GM18511 (cell line): ENCODE data around the gene ASPDH.

Experiments used
- ATAC-seq: cut with Tn5 transposase; IDR thresholded peaks from one replicate; pipeline ENCODE4 v1.9.1; 2021; ENCODE audit warnings: mild to moderate bottlenecking, moderate library complexity; ENCODE audit not compliant: unreplicated experiment

The ASPDH gene

GRCh38 chr19:50498219-50499056, 15.3 kb downstream of the ASPDH start:
- ATAC-seq: no peak

DNA sequence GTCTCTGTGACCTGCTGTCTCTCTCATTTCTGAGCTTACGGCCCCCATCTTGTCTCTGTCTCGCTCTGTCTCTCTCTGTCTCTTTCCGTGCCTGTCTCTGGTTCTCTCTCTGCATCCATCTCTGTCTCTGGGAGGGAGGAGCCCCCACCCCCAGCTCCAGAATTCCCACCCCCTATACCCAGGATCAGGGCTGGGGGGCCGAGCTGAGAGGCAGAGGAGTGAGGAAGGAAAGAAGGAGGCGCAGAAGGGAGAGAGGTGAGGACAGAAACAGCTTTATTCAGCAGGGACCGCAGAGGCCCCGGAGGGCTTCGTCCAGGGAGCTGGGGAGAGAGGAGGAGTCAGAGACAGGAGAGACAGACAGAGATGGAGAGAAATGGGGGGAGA, 16.7 kb downstream of the ASPDH start:
- no peak for ATAC-seq

DNA sequence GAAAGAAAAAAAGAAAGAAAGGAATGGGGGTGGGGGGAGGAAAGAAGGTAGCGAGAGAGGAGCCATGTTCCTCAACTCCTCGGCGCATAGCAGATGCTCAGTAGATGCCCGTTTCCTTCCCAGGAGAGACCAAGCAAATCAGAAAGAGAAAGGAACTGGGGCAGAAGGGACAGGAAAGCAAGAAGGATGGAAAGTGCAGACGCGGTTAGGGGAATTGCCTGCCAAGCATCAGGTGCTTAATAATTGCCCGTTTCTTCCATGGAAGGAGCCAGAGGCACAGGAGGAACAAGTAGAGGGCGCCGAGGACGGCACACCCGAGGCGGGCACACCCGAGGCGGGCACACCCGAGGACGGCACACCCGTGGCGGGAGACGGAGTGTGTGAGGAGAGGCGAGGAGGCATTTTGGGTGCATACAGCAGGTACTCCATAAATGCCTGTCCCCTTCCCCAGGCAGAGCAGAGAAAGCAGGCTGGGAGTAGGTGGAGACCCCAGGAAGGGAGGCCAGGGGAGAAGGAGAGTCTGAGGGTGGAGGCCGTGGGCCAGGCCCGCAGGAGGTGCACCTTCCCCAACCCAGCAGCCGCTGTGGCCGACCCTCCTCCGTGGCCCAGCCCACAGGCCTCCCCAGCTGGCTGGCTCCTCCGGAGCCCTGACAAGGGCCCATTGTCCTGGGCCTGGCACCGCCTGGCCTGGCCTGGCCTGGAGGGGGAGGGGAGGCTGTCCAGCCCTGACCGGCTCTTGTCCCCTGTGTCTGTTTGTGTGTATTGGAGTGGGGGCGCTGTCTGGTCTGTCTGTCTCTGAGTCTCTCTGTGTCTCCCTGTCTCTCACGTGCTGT, 17.3 kb downstream of the ASPDH start:
- ATAC-seq: no peak

DNA sequence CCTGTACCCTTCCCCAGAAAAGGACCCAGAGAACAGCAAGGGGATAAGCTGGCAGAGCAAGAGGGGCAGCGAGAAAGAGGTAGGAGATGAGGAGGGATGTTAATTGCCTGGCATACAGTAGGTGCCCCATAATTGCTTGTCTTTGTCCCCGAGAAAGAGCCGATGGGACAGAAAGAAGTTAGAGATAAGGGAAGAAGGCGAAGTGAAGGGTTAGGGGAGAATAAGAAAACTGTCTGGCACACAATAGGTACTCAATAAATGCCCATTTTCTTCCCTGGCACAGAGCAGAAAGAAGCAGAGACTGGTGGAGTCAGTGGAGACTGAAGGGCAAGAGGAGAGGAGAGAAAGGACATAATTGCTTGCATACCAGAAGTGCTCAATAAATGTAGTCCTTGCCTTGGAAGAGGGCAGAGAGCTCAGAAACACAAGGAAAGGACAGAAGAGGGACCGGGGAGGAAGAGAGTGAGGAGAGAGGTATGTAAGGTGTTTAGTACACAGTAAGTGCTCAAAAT, 18.6 kb downstream of the ASPDH start:
- no peak for ATAC-seq

- ATAC-seq: no peak
Observed at GRCh38 chr19:50494186-50495019, 19.3 kb downstream of the ASPDH start.

- no peak for ATAC-seq
Observed at GRCh38 chr19:50493171-50493570, 20.5 kb downstream of the ASPDH start.

- ATAC-seq: no peak
Observed at GRCh38 chr19:50492303-50493052, 21.2 kb downstream of the ASPDH start.

DNA sequence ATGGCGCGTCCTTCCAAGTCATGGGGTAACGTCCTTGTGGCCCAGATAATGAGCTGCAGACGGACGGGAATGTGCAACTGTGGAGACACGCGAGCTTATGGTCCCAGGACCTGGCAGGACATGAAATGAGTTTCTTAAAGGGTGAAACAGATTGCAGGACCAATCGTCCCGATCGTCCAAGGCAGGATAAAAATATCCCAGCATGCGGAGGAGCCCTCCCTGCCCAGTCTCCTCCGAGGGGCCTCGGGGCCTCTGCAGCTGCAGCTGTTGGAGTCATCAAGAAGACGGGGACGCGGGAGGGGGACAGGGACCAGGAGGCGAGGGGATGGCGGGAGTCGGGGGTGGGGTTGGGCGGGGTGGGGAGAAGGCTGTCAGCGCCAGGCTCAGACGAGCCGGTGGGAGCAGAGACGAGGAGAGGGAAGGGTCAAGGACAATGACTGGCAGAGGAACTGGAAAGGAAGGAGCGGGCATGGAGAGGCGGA, 22.7 kb downstream of the ASPDH start:
- no peak for ATAC-seq

DNA sequence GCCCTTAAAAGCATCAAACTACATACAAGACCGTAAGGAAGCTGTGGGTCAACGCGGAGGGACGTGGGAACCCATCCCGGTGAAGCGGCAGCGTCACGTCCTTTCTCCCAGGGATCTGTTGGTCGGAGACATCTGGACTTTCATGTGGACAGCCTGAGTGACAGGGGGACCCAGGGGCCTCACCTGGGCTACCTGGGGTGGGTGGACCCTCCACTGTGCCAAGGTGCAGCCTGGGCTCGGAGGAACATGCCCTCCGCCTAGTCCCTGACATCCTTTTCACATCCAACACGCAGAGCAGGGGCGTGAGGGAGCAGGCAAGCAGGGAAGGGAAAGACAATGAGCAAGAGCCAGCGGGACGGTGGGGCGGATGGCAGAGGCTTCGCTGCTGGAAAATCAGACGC, 23.3 kb downstream of the ASPDH start:
- ATAC-seq: no peak

DNA sequence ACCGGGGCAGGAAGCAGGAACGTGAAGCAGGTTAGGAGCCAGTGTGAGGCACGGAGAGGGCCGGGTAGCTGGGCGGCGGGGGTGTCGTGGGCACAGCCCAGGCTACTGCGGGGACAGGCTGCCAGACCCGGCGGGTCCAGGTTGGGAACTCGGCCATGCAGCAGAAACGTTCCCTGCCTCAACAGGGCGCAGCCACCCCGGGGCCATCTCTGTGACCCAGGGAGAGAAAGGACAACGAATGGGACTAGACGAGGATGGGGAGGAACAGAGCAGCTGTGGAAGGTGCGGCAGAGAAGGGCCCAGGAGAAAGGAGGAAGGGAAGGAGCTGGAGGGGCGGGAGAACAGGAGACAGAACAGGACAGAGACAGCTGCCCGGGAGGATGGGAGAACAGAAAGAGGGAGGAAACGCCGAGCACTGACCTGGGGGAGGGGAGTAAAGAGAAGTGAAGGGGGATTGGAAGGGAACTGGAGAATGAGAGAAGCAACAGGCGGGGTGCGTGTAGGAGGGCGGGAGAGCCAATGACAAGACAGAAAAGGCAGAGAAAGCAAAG, 24.2 kb downstream of the ASPDH start:
- no peak for ATAC-seq

- ATAC-seq: no peak
Observed at GRCh38 chr19:50488389-50489194, 25.1 kb downstream of the ASPDH start.

DNA sequence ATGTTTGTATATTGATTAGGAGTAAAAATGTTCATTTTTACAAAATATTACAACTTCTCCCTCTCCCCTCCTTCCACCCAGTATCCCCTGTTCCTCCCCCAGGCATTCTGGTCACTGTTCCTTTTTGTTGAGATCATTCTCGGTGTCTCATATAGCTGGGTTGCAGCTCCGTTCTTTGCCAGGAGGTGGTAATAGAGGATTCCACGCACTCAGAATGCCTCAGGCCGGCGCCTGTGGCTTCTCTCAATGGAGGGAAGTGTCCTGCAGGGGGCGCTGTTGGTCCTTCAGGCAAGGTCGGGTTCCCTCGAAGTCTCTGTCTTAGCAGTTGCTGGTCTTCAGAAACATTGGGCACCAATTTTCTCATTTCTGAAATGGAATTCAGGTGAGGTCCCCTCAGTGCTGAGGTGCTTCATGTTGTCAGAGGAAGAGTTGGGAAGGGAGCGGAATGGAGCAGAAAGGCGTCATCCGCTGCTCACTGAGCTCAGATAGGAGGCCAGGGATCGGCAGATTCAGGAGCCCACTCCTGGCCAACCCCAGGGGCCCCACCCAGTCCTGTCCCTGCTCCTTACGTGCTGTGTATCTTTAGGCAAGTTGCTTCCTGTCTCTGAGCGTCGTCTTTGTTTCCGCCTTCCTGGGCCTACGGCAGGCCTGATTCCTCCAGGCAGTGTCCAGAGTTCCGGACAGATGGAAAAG, 26.7 kb downstream of the ASPDH start:
- no peak for ATAC-seq

DNA sequence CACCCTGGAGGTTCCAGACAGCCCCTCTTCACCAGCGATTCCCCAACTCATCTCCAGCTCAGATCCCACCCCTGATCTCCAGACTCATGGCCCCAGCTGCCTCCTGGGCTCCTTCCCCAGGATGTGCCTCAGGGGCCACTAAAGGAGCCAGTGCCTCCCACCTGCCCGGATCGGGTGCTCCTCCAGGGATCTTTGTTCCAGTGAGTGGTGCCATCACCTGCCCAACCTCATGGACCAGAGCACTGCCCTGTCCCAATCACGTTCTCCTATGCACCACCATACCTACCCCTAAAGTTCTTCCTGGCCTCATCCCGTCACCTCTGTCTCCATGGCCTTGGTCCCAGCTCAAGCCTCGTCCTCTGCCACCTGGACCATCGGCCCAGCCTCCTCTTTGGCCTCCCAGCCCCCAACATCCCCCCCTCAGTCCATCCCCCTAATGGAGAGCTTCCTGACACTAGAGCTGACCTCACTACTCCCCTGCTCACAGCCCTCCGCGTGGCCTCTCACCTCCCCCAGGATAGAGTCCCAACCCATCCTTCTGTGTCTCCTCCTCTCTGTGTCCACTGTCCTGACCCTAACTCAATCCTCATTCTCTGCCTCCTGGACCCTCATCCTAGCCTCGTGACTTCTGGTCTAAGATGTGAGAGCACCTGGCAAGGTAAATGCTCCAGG, 28.3 kb downstream of the ASPDH start:
- no peak for ATAC-seq

DNA sequence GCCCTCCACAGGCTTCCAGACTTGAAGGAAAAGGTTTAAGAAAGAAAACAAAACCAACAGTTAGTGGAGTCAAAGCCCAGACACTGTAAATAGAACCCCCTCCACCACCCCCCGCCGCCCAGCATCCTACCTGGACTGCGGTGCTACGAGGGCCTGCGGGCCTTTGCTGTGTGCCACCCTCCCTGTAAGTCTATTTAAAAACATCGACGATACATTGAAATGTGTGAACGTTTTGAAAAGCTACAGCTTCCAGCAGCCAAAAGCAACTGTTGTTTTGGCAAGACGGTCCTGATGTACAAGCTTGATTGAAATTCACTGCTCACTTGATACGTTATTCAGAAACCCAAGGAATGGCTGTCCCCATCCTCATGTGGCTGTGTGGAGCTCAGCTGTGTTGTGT, 30.8 kb downstream of the ASPDH start:
- no peak for ATAC-seq

- no peak for ATAC-seq
Observed at GRCh38 chr19:50482271-50482855, 31.4 kb downstream of the ASPDH start.

DNA sequence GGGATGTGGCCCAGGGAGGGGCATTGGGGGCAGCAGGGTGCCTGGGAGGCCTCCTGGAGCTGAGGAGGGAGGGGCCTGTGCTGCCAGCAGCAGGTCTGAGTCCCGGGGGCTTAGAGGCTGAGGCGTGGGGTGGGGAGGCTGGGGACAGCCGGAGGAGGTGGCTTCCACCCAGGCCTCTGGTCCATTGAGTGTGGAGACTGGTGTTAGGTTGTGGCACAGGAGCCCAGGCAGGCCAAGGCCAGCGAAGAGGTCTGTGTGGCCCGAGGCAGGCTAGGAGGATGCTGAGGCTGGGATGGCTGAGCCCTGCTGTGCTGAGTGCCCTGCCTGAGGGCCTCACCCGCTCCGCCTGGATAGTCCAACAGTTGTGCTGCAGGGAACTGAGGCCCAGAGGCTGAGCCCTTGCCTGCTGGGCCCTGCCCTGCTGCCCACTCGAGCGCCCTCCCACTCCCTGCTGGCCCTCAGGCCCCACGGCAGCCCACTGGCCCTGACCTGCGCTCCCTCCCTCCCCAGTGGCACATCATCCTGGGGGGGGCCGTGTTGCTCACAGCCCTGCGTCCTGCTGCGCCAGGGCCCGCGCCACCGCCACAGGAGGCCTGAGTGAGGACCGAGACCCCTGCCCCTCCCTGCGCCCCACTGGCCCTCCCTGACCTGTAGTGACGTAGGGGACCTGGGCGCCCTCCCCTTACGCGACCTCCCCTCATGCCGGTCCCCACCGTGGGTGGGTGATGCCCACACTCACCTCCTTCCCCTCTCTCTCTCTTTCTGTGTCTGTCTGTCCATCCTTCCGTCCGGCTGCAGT, 32.2 kb downstream of the ASPDH start:
- no peak for ATAC-seq
